Measurements from ENCODE around the gene MRAS. TPM values are rescaled to one million over a fixed set of nuclear protein-coding genes. Genes with fewer than 3 reads are reported as not detected.

MRAS gene
- total RNA-seq (1 to 10 TPM in 2 of 5 experiments, under 1 TPM in 3; 0.05 to 4.9 (median 0.80) TPM), polyA plus RNA-seq (not detected), total RNA-seq (not detected)

DNA sequence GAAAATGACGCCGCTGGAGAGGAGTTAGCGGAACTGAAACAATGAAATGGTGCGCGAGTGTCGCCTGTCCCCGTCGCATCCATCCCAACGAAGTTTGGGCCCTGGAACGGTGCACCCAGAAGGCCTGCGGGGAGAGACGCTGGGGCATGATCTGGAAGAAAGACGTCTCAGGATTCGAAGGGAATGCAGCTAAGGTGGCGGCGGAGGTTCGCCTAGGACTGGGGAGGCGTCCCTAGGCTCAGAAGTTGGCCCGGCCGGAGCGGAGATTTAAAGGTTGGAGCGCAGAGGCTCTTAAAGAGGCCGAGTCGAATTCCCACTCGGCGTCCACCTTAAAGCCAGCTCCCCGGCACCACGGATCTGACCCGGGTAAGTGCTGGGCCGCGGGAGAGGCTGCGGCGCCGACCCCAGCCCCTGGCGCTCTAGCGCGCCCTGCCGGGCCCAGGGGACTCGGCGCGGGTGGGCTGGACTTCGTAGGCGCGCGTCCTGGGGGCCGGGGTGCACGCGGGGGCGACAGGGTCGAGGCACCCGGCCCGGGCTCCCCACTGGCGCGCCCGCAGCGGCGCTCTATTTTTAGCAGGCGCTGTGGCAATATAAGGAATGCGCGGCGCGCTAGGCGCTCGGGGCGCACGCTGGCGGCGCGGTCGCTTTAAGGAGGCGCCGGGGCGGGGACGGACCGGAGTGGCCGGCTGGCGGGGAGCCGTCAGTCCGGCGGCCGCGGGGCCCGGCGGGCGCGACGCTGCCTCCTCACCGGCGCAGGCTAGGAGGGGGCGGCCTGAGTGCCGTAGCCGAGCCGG lies at the start of gene MRAS:
TSS of gene MRAS (plus strand) at position 620 of the 794 bp plus-strand sequence. CDS start 24,305 bp downstream, outside the sequence.
- peak within 1 kb of the TSS; percentile 90 to 99 (median 95) for H3K4me3 Mint-ChIP-seq
- H3K27ac ChIP-seq (ENCODE audit: low read depth, low read length), result no peak within 1 kb of the TSS
- H3K36me3 Mint-ChIP-seq, result peaks cover 0 to 7% (median 0%) of the 10 kb centered on the region in 5 donors
- peak within 1 kb of the TSS in 3 of 9 donors; percentile 22 to 65 (median 41) for H3K27ac Mint-ChIP-seq
- CTCF ChIA-PET, result no interaction called here
- no peaks in the 10 kb centered on the region for H3K36me3 ChIP-seq (ENCODE audit: control insufficient read depth in 2 of 3, insufficient read depth in 3 of 3, low read length in 3 of 3)
- no peaks in the 10 kb centered on the region for H3K27me3 ChIP-seq (ENCODE audit: control insufficient read depth in 2 of 2, insufficient read depth in 2 of 2, low read length in 2 of 2)
- intact Hi-C loops (cut with micrococcal nuclease), result loop anchor here (1.0 to 2.0 kb wide), 3 partner anchors 19 to 168 kb away; partner anchors contain the start of gene NME9 (in 2 of the 2)
- H3K4me1 ChIP-seq (ENCODE audit: control insufficient read depth in 2 of 2, insufficient read depth in 2 of 2, low read length in 2 of 2), result no peaks in the 10 kb centered on the region
- no peaks in the 10 kb centered on the region for H3K9me3 ChIP-seq (ENCODE audit: control insufficient read depth in 2 of 3, low read length in 3 of 3)
- POLR2A ChIA-PET, result no interaction called here
- peaks cover 0 to 4% (median 0%) of the 10 kb centered on the region in 11 donors for H3K9me3 Mint-ChIP-seq
- H3K4me1 Mint-ChIP-seq, result peaks cover 0 to 11% (median 9%) of the 10 kb centered on the region in 7 donors
- DNase-seq, result peak; percentile 10 to 44 (median 27)
- H3K4me3 ChIP-seq (ENCODE audit: low read length), result peak within 1 kb of the TSS; percentile 50
- H3K27me3 Mint-ChIP-seq, result peaks cover 26 to 43% (median 28%) of the 10 kb centered on the region in 5 donors
- peak; percentile 68 for ATAC-seq

DNA sequence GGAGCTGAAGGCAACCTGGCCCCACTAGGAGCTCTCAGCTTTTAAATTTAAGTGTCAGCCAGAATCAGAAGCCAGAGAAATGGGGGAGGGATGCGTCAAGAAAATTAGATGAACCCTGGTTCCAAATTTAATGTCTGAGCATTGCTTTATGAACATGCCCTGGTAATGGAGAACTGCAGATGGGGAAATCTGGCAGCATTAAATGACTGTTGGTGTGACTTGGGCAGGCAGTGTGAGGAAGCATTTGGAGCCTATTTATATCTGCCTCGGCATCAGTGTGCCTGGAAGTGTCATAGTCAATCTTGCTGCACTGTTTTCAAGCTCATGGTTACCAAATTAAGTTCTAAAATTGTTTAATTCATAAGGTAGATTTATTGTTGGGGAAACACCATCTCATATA lies 47.7 kb upstream of the MRAS start:
- no peak for ATAC-seq

DNA sequence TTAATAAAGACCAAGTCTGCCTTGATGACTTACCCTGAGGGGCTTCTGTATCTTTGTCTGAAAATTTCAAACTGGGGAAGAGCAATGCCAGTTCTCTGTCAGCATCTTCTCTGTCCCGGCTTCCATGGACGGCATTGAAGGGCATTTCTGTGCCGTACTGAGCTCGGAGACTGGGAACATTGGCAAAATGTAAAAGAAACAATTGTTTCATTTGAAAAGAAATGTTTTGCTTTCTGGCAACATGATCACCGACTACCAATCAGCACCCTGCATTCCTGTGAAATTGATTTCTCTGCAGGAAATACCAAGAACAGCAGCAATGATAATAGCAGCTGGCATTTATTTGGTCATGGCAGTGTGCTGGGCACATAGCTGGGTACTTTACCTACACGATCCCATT lies 44.9 kb upstream of the MRAS start:
- Histone ChIP-seq H3K4me1 (ENCODE audit: control insufficient read depth in 2 of 2, insufficient read depth in 2 of 2, low read length in 2 of 2) (no peaks in the 10 kb centered on the region), H3K27me3 (ENCODE audit: control insufficient read depth in 2 of 2, insufficient read depth in 2 of 2, low read length in 2 of 2) (no peaks in the 10 kb centered on the region), H3K4me3 (ENCODE audit: low read length) (no peak overlapping the region), H3K27ac (ENCODE audit: low read depth, low read length) (no peak overlapping the region), H3K36me3 (ENCODE audit: control insufficient read depth in 2 of 3, insufficient read depth in 3 of 3, low read length in 3 of 3) (peaks cover 0 to 3% (median 0%) of the 10 kb centered on the region in 3 experiments), H3K9me3 (ENCODE audit: control insufficient read depth in 2 of 3, low read length in 3 of 3) (peaks cover 4 to 9% (median 6%) of the 10 kb centered on the region in 3 experiments)
- H3K4me3 Mint-ChIP-seq, result no peak overlapping the region
- H3K9me3 Mint-ChIP-seq, result peaks cover 3 to 21% (median 12%) of the 10 kb centered on the region in 11 donors
- CTCF ChIA-PET, result no interaction called here
- H3K4me1 Mint-ChIP-seq, result no peaks in the 10 kb centered on the region
- peaks cover 11 to 26% (median 17%) of the 10 kb centered on the region in 5 donors for H3K36me3 Mint-ChIP-seq
- POLR2A ChIA-PET, result no interaction called here
- no peak overlapping the region for H3K27ac Mint-ChIP-seq
- DNase-seq (no peak), ATAC-seq (no peak)
- intact Hi-C loops (cut with micrococcal nuclease), result no loop called here
- peaks cover 0 to 12% (median 0%) of the 10 kb centered on the region in 5 donors for H3K27me3 Mint-ChIP-seq

More for the DNA sequence above, 47.7 kb upstream of the MRAS start:
- H3K9me3 Mint-ChIP-seq, result peaks cover 0 to 2% (median 0%) of the 10 kb centered on the region in 11 donors
- peak overlapping the region in 4 of 9 donors; percentile 12 to 42 (median 18) for H3K27ac Mint-ChIP-seq
- Histone ChIP-seq H3K27ac (ENCODE audit: low read depth, low read length) (no peak overlapping the region), H3K36me3 (ENCODE audit: control insufficient read depth in 2 of 3, insufficient read depth in 3 of 3, low read length in 3 of 3) (peaks cover 0 to 5% (median 4%) of the 10 kb centered on the region in 3 experiments), H3K4me3 (ENCODE audit: low read length) (no peak overlapping the region), H3K27me3 (ENCODE audit: control insufficient read depth in 2 of 2, insufficient read depth in 2 of 2, low read length in 2 of 2) (no peaks in the 10 kb centered on the region), H3K4me1 (ENCODE audit: control insufficient read depth in 2 of 2, insufficient read depth in 2 of 2, low read length in 2 of 2) (no peaks in the 10 kb centered on the region), H3K9me3 (ENCODE audit: control insufficient read depth in 2 of 3, low read length in 3 of 3) (no peaks in the 10 kb centered on the region)
- H3K4me3 Mint-ChIP-seq, result no peak overlapping the region
- intact Hi-C loops (cut with micrococcal nuclease), result no loop called here
- no peaks in the 10 kb centered on the region for H3K27me3 Mint-ChIP-seq
- CTCF ChIA-PET, result no interaction called here
- peaks cover 0 to 14% (median 0%) of the 10 kb centered on the region in 7 donors for H3K4me1 Mint-ChIP-seq
- no peak for DNase-seq
- H3K36me3 Mint-ChIP-seq, result peaks cover 0 to 21% (median 2%) of the 10 kb centered on the region in 5 donors
- POLR2A ChIA-PET, result interaction anchor here (0.6 kb wide), 1 partner anchor 615 kb away, joined by 3 read pairs; no protein-coding TSS in a partner anchor

DNA sequence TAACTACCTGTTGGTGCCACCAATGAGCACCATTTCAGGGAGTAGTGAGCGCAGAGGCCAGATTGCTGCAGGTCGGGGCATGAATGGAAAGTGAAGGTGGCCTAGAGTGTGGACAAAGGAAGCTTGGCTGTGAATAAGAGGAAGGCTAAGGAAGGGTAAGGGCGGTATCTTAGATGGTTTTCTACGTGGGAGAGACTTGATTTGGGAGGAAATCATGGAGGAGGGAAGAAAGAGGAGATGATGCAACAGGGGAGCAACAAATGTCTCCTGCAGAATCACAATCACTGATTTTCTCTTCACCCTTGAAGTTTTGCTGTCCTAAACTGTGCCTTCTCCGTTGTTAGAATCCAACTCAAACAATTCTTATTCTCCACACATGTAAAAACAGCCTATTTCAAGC lies 40.5 kb upstream of the MRAS start:
- Mint-ChIP-seq H3K9me3 (peaks cover 5 to 63% (median 39%) of the 10 kb centered on the region in 11 donors), H3K36me3 (peaks cover 12 to 55% (median 25%) of the 10 kb centered on the region in 5 donors), H3K27ac (no peak overlapping the region), H3K4me1 (no peaks in the 10 kb centered on the region), H3K27me3 (peaks cover 0 to 13% (median 7%) of the 10 kb centered on the region in 5 donors), H3K4me3 (peak overlapping the region in 1 of 10 donors; percentile 51)
- Histone ChIP-seq H3K9me3 (ENCODE audit: control insufficient read depth in 2 of 3, low read length in 3 of 3) (peaks cover 5 to 23% (median 6%) of the 10 kb centered on the region in 3 experiments), H3K4me3 (ENCODE audit: low read length) (no peak overlapping the region), H3K27ac (ENCODE audit: low read depth, low read length) (no peak overlapping the region), H3K36me3 (ENCODE audit: control insufficient read depth in 2 of 3, insufficient read depth in 3 of 3, low read length in 3 of 3) (no peaks in the 10 kb centered on the region), H3K27me3 (ENCODE audit: control insufficient read depth in 2 of 2, insufficient read depth in 2 of 2, low read length in 2 of 2) (no peaks in the 10 kb centered on the region), H3K4me1 (ENCODE audit: control insufficient read depth in 2 of 2, insufficient read depth in 2 of 2, low read length in 2 of 2) (no peaks in the 10 kb centered on the region)
- ATAC-seq (no peak), DNase-seq (no peak)
- ChIA-PET POLR2A (no interaction called here), CTCF (no interaction called here)
- intact Hi-C loops (cut with micrococcal nuclease), result no loop called here

DNA sequence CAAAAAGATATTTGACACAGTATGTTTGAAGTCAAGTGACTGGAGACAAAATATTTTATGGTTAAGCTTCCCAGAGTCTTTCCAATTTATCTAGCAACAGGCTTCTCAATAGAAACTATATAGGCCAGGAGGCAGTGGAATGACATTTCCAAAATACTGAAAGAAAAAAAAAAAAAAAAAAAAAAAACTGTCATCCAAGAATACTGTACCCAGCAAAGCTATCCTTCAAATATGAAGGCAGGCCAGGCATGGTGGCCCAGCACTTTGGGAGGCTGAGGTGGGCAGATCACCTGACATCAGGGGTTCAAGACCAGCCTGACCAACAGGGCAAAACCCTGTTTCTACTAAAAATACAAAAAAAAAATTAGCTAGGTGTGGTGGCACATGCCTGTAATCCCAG lies 39.6 kb upstream of the MRAS start:
- H3K27me3 ChIP-seq (ENCODE audit: control insufficient read depth in 2 of 2, insufficient read depth in 2 of 2, low read length in 2 of 2), result no peaks in the 10 kb centered on the region
- Mint-ChIP-seq H3K36me3 (peaks cover 12 to 55% (median 25%) of the 10 kb centered on the region in 5 donors), H3K9me3 (peaks cover 5 to 63% (median 39%) of the 10 kb centered on the region in 11 donors), H3K4me1 (no peaks in the 10 kb centered on the region), H3K27me3 (peaks cover 0 to 13% (median 10%) of the 10 kb centered on the region in 5 donors), H3K4me3 (no peak overlapping the region), H3K27ac (no peak overlapping the region)
- DNase-seq, result no peak
- H3K4me1 ChIP-seq (ENCODE audit: control insufficient read depth in 2 of 2, insufficient read depth in 2 of 2, low read length in 2 of 2), result no peaks in the 10 kb centered on the region
- H3K27ac ChIP-seq (ENCODE audit: low read depth, low read length), result no peak overlapping the region
- ChIA-PET CTCF (no interaction called here), POLR2A (no interaction called here)
- intact Hi-C loops (cut with micrococcal nuclease), result no loop called here
- no peak for ATAC-seq
- no peaks in the 10 kb centered on the region for H3K36me3 ChIP-seq (ENCODE audit: control insufficient read depth in 2 of 3, insufficient read depth in 3 of 3, low read length in 3 of 3)
- peaks cover 5 to 23% (median 6%) of the 10 kb centered on the region in 3 experiments for H3K9me3 ChIP-seq (ENCODE audit: control insufficient read depth in 2 of 3, low read length in 3 of 3)
- H3K4me3 ChIP-seq (ENCODE audit: low read length), result no peak overlapping the region

DNA sequence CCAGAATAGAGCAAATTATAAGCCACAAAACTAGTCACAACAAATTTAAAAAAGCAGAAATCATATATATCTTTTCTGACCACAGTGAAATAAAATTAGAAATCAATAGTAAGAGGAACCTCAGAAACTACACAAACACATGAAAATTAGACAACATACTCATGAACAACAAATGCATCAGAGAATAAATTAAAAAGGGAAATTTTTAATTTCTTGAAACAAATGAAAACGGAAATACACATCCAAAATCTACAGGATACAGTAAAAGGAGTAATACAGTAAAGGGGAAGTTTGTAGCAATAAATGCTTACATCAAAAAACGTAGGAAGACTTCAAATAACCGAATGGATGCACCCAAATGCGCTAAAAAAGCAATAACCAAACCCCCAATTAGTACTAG lies 37.9 kb upstream of the MRAS start:
- Histone ChIP-seq H3K27me3 (ENCODE audit: control insufficient read depth in 2 of 2, insufficient read depth in 2 of 2, low read length in 2 of 2) (no peaks in the 10 kb centered on the region), H3K36me3 (ENCODE audit: control insufficient read depth in 2 of 3, insufficient read depth in 3 of 3, low read length in 3 of 3) (no peaks in the 10 kb centered on the region), H3K27ac (ENCODE audit: low read depth, low read length) (no peak overlapping the region), H3K9me3 (ENCODE audit: control insufficient read depth in 2 of 3, low read length in 3 of 3) (peaks cover 5 to 23% (median 6%) of the 10 kb centered on the region in 3 experiments), H3K4me1 (ENCODE audit: control insufficient read depth in 2 of 2, insufficient read depth in 2 of 2, low read length in 2 of 2) (no peaks in the 10 kb centered on the region), H3K4me3 (ENCODE audit: low read length) (no peak overlapping the region)
- Mint-ChIP-seq H3K36me3 (peaks cover 12 to 55% (median 22%) of the 10 kb centered on the region in 5 donors), H3K4me1 (no peaks in the 10 kb centered on the region), H3K4me3 (no peak overlapping the region), H3K27ac (no peak overlapping the region), H3K27me3 (peaks cover 0 to 13% (median 10%) of the 10 kb centered on the region in 5 donors), H3K9me3 (peaks cover 5 to 63% (median 39%) of the 10 kb centered on the region in 11 donors)
- ATAC-seq, result no peak
- POLR2A ChIA-PET, result no interaction called here
- CTCF ChIA-PET, result no interaction called here
- no peak for DNase-seq
- intact Hi-C loops (cut with micrococcal nuclease), result no loop called here

Measured in naive thymus-derived CD4-positive, alpha-beta T cell (primary cell).